Panc1 (cell line): ENCODE data around the gene UPP1. TPM values are rescaled to one million over a fixed set of nuclear protein-coding genes. Genes with fewer than 3 reads are reported as not detected.

Experiments
- ATAC-seq: fragments of 200-7000 bp; cut with Tn5 transposase; 2 replicates; pipeline ENCODE4 v1.9.1; 2020; ENCODE audit warnings: mild to moderate bottlenecking, moderate library complexity
- BruUV-seq: library from RNA; stranded (reverse); fragments of 400-500 nt; replicated peaks from 2 replicates; lab custom pipeline; 2021; lab: Mats Ljungman, UMichigan
- CTCF ChIA-PET: fragments of 300-600 bp; sonication (Branson Sonifier 250); formaldehyde crosslinking; loops from one replicate; lab custom pipeline; 2022; ENCODE audit warnings: antibody characterized with exemption; lab: Charles Lee
- POLR2A ChIA-PET: fragments of 300-600 bp; sonication (Branson Sonifier 250); formaldehyde crosslinking; loops from one replicate; lab custom pipeline; 2022; ENCODE audit warnings: antibody characterized with exemption; lab: Charles Lee
- DNase-seq: peaks from one replicate; pipeline ENCODE4 v3.0.0-alpha.2; 2010; ENCODE audit warnings: low read depth, low spot score
- H3K27ac ChIP-seq: 2 replicates; pipeline ENCODE4 v1.5.1; 2011; ENCODE audit warnings: mild to moderate bottlenecking, low read length, inconsistent platforms
- H3K27me3 ChIP-seq: fragments of 200-500 bp; sonication (Bioruptor generic); 2 replicates; pipeline ENCODE4 v1.6.0; 2014; ENCODE audit warnings: low read length, inconsistent platforms; ENCODE audit not compliant: control insufficient read depth, insufficient read depth
- H3K36me3 ChIP-seq: fragments of 200-500 bp; sonication (Bioruptor generic); 2 replicates; pipeline ENCODE4 v1.5.1; 2014; ENCODE audit warnings: inconsistent platforms, mild to moderate bottlenecking, low read length, moderate library complexity; ENCODE audit not compliant: control insufficient read depth, insufficient read depth
- H3K4me1 ChIP-seq: 2 replicates; pipeline ENCODE4 v1.5.1; 2011; ENCODE audit warnings: inconsistent platforms, mild to moderate bottlenecking, low read length, moderate library complexity; ENCODE audit not compliant: control insufficient read depth, insufficient read depth
- H3K4me3 ChIP-seq, 2 experiments: 2 replicates each; pipeline ENCODE4 v1.5.1; 2011 to 2012; ENCODE audit warnings: low read depth in 2 of 2, low read length in 2 of 2, mild to moderate bottlenecking in 2 of 2, inconsistent platforms in 1 of 2, moderate library complexity in 1 of 2
- H3K9me3 ChIP-seq: fragments of 200-500 bp; sonication (Bioruptor generic); 2 replicates; pipeline ENCODE4 v1.5.1; 2014; ENCODE audit warnings: low read depth, mild to moderate bottlenecking, inconsistent platforms, low read length, moderate library complexity; ENCODE audit not compliant: control insufficient read depth, insufficient read depth
- POLR2AphosphoS5 ChIP-seq: IDR thresholded peaks from 2 replicates; pipeline ENCODE4 v1.6.1; 2012; ENCODE audit warnings: mild to moderate bottlenecking, low read depth, low read length, moderate library complexity
- SIN3A ChIP-seq: IDR thresholded peaks from 2 replicates; pipeline ENCODE4 v1.6.1; 2012; ENCODE audit warnings: low read depth, mild to moderate bottlenecking, low read length, moderate library complexity, borderline replicate concordance; ENCODE audit not compliant: insufficient read depth
- TCF7L2 ChIP-seq: IDR thresholded peaks from 2 replicates; pipeline ENCODE4 v1.6.1; 2011; ENCODE audit warnings: mild to moderate bottlenecking, low read depth, low read length, inconsistent platforms
- in situ Hi-C: cut with HindIII; loops from 2 replicates; pipeline ENCODE4 v1.10.0; 2016; ENCODE audit warnings: low sequenced_read_pairs, low pct_unique_long_range_greater_than_20kb
- intact Hi-C: fragments of 100-400 bp; cut with micrococcal nuclease; formaldehyde crosslinking; loops from one replicate; pipeline ENCODE4 v1.10.0; 2022; ENCODE audit not compliant: unreplicated experiment
- total RNA-seq: library from RNA; stranded (reverse); gene quantifications from one replicate; pipeline ENCODE4 v1.2.1, GENCODE V29; 2021; ENCODE audit not compliant: unreplicated experiment
- TF ChIP-seq, protein P1 (sequence below): fragments of 450-650 bp; IDR thresholded peaks from 2 replicates; pipeline ENCODE4 v1.5.1; 2017; ENCODE audit warnings: mild to moderate bottlenecking
- TF ChIP-seq, protein P2 (sequence below), 2 experiments: IDR thresholded peaks; 2 replicates each; pipeline ENCODE4 v1.6.1; 2011 to 2012; ENCODE audit warnings: low read depth in 2 of 2, control low read depth in 1 of 2, low read length in 1 of 2, mild to moderate bottlenecking in 1 of 2, moderate library complexity in 1 of 2; ENCODE audit not compliant: insufficient read depth in 1 of 2

Gene UPP1
- total RNA-seq, 1 experiment from 2014 or later, result 331 TPM

GRCh38 chr7:48101352-48101751, 12.3 kb downstream of the UPP1 start:
- H3K4me1 ChIP-seq, result 0 out of 2 replicates have a peak, but pooled peaks cover 11% of the 10 kb centered on the region
- ATAC-seq, result no peak
- H3K27me3 ChIP-seq, result no peaks in the 10 kb centered on the region
- ChIA-PET CTCF (no interaction called here), POLR2A (interaction anchor here (0.7 kb wide), 1 partner anchor 20 kb away, joined by 4 read pairs; no protein-coding TSS in a partner anchor)
- intact Hi-C loops, result no loop called here
- no peaks in the 10 kb centered on the region for H3K9me3 ChIP-seq
- no peak overlapping the region for H3K27ac ChIP-seq
- H3K36me3 ChIP-seq, result peaks cover 73% of the 10 kb centered on the region
- H3K4me3 ChIP-seq, result no peak overlapping the region
- in situ Hi-C loops, result no loop called here
- BruUV-seq, result no TSS peak
- TF ChIP-seq SIN3A (no peak), POLR2AphosphoS5 (no peak), TCF7L2 (no peak)
- TF ChIP-seq, protein P1, sequence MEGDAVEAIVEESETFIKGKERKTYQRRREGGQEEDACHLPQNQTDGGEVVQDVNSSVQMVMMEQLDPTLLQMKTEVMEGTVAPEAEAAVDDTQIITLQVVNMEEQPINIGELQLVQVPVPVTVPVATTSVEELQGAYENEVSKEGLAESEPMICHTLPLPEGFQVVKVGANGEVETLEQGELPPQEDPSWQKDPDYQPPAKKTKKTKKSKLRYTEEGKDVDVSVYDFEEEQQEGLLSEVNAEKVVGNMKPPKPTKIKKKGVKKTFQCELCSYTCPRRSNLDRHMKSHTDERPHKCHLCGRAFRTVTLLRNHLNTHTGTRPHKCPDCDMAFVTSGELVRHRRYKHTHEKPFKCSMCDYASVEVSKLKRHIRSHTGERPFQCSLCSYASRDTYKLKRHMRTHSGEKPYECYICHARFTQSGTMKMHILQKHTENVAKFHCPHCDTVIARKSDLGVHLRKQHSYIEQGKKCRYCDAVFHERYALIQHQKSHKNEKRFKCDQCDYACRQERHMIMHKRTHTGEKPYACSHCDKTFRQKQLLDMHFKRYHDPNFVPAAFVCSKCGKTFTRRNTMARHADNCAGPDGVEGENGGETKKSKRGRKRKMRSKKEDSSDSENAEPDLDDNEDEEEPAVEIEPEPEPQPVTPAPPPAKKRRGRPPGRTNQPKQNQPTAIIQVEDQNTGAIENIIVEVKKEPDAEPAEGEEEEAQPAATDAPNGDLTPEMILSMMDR, result no peak
- TF ChIP-seq, protein P2, sequence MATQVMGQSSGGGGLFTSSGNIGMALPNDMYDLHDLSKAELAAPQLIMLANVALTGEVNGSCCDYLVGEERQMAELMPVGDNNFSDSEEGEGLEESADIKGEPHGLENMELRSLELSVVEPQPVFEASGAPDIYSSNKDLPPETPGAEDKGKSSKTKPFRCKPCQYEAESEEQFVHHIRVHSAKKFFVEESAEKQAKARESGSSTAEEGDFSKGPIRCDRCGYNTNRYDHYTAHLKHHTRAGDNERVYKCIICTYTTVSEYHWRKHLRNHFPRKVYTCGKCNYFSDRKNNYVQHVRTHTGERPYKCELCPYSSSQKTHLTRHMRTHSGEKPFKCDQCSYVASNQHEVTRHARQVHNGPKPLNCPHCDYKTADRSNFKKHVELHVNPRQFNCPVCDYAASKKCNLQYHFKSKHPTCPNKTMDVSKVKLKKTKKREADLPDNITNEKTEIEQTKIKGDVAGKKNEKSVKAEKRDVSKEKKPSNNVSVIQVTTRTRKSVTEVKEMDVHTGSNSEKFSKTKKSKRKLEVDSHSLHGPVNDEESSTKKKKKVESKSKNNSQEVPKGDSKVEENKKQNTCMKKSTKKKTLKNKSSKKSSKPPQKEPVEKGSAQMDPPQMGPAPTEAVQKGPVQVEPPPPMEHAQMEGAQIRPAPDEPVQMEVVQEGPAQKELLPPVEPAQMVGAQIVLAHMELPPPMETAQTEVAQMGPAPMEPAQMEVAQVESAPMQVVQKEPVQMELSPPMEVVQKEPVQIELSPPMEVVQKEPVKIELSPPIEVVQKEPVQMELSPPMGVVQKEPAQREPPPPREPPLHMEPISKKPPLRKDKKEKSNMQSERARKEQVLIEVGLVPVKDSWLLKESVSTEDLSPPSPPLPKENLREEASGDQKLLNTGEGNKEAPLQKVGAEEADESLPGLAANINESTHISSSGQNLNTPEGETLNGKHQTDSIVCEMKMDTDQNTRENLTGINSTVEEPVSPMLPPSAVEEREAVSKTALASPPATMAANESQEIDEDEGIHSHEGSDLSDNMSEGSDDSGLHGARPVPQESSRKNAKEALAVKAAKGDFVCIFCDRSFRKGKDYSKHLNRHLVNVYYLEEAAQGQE (IDR thresholded peaks at IDR 0.05; ENCODE audit: insufficient read depth in 1 of 2, low read depth in 2 of 2, low read length in 1 of 2), result no peak
- DNase-seq, result no peak

DNA sequence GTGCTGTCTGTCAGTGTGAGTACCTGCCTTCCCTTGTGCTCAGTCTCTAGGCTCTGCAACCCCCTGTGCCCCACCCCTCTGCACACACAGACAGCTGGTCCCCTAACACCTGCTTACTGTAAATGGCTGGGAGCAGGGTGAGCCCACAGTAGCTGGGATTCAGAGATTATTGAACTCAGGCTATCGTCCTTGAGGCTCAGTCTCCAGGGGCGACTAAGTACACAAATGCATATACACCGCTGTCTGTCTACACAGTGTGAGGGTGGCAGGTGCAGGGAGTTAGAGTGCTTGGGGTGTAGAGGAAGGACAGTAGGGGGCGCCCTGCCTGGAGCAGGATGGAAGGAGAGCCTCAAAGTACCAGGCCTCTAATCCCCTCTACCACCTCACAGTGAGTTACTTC, 12.9 kb downstream of the UPP1 start:
- in situ Hi-C loops (no loop called here), intact Hi-C loops (no loop called here)
- Histone ChIP-seq H3K27ac (no peak overlapping the region; the same call in 1 of the 2 replicates), H3K27me3 (no peaks in the 10 kb centered on the region), H3K4me3 (no peak overlapping the region), H3K36me3 (peaks cover 72% of the 10 kb centered on the region), H3K4me1 (peaks cover 14% of the 10 kb centered on the region), H3K9me3 (no peaks in the 10 kb centered on the region)
- no TSS peak for BruUV-seq
- CTCF ChIA-PET, result no interaction called here
- DNase-seq (no peak), ATAC-seq (peak; percentile 49; the same call in 1 of the 2 replicates)
- TF ChIP-seq, protein P1, result peak; percentile 77
- TF ChIP-seq POLR2AphosphoS5, result no peak
- TF ChIP-seq, protein P2 (IDR thresholded peaks at IDR 0.05; ENCODE audit: insufficient read depth in 1 of 2, low read depth in 2 of 2, low read length in 1 of 2), result no peak
- POLR2A ChIA-PET, result no interaction called here
